ENCODE data around the gene SLAMF9. TPM values are rescaled to one million over a fixed set of nuclear protein-coding genes. Genes with fewer than 3 reads are reported as not detected.

SLAMF9 gene
- total RNA-seq, 2 donors from 2014 or later, result not detected

DNA sequence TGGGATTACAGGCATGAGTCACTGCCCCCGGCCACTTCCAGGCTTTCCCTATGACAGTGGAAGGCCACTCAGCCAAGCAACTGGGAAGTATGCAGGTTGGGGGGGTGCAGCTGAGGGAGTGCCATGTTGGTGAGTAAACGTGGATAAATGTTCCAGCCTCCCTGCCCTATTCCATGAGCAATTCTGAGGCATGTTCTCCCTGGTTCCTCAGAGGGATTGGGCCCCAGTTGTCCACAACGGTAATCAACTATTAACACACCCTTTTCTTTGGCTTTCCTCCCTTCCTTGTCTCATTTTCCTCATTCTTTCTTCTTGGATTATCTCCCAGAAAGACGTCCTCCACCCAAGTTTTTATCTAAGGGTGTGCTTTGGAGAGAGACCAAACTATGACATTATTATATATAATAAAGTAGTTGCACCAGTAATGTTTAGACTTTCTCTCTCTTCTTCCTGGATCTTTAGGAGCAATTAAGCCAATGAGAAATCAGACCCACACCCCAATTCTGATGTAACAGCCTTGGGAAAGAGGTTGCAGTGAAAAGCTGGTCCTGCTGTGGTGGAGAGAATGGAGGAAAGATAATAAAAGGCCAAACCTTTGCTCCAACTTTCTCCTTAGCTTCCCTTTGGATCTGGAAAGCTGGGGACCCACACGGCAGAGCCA, 6.8 kb upstream of the SLAMF9 start:
- peak; percentile 30 for DNase-seq (ENCODE audit: low spot score)

DNA sequence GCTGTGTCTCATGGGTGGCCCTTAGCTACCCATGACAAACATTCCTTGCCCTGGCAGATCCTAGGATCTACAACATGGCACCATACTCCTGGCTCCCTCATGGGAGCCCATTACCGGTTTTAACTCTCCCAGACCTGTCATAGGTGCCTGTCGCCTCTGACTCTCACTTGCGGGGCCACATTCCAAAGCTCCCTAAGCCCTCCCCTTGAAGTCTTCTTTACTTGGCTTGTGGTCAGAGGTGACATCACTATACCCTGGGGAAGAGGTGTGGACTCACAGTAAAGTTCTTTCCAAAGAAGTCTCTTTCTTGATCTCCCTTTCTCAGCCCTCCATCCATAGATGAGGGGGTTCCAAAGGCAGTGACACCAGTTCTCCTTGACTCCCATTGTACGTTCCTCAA, 5.4 kb upstream of the SLAMF9 start:
- 54% methylated on average over 4 of the region's 4 CpGs for WGBS
- H3K4me1 ChIP-seq (replicated peaks), result no peaks in the 10 kb centered on the region
- no peaks in the 10 kb centered on the region for H3K9me3 ChIP-seq
- H3K4me3 ChIP-seq, result no peak overlapping the region
- intact Hi-C loops (cut with DNase I), result no loop called here
- TF ChIP-seq POLR2AphosphoS5 (IDR thresholded peaks at IDR 0.05) (peak; percentile 4), POLR2A (IDR thresholded peaks at IDR 0.05) (no peak)
- TF ChIP-seq, protein P1, sequence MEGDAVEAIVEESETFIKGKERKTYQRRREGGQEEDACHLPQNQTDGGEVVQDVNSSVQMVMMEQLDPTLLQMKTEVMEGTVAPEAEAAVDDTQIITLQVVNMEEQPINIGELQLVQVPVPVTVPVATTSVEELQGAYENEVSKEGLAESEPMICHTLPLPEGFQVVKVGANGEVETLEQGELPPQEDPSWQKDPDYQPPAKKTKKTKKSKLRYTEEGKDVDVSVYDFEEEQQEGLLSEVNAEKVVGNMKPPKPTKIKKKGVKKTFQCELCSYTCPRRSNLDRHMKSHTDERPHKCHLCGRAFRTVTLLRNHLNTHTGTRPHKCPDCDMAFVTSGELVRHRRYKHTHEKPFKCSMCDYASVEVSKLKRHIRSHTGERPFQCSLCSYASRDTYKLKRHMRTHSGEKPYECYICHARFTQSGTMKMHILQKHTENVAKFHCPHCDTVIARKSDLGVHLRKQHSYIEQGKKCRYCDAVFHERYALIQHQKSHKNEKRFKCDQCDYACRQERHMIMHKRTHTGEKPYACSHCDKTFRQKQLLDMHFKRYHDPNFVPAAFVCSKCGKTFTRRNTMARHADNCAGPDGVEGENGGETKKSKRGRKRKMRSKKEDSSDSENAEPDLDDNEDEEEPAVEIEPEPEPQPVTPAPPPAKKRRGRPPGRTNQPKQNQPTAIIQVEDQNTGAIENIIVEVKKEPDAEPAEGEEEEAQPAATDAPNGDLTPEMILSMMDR (IDR thresholded peaks at IDR 0.05), result no peak
- DNase-seq (ENCODE audit: low spot score), result peak; percentile 40
- peak overlapping the region in 1 of 2 donors; percentile 24 for H3K27ac ChIP-seq
- H3K36me3 ChIP-seq, result no peaks in the 10 kb centered on the region
- H3K27me3 ChIP-seq (replicated peaks; ENCODE audit: insufficient read depth), result no peaks in the 10 kb centered on the region

More for the DNA sequence above, 6.8 kb upstream of the SLAMF9 start:
- H3K27me3 ChIP-seq (replicated peaks; ENCODE audit: insufficient read depth), result no peaks in the 10 kb centered on the region
- no peaks in the 10 kb centered on the region for H3K36me3 ChIP-seq
- TF ChIP-seq, protein P1 (IDR thresholded peaks at IDR 0.05), result no peak
- TF ChIP-seq POLR2AphosphoS5 (IDR thresholded peaks at IDR 0.05), result peak; percentile 56
- TF ChIP-seq POLR2A (IDR thresholded peaks at IDR 0.05), result peak; percentile 25
- intact Hi-C loops (cut with DNase I), result no loop called here
- H3K9me3 ChIP-seq, result no peaks in the 10 kb centered on the region
- WGBS, result 31% methylated on average over 5 of the region's 5 CpGs
- H3K27ac ChIP-seq, result peak overlapping the region; percentile 30 to 40
- H3K4me3 ChIP-seq, result no peak overlapping the region
- no peaks in the 10 kb centered on the region for H3K4me1 ChIP-seq (replicated peaks)

DNA sequence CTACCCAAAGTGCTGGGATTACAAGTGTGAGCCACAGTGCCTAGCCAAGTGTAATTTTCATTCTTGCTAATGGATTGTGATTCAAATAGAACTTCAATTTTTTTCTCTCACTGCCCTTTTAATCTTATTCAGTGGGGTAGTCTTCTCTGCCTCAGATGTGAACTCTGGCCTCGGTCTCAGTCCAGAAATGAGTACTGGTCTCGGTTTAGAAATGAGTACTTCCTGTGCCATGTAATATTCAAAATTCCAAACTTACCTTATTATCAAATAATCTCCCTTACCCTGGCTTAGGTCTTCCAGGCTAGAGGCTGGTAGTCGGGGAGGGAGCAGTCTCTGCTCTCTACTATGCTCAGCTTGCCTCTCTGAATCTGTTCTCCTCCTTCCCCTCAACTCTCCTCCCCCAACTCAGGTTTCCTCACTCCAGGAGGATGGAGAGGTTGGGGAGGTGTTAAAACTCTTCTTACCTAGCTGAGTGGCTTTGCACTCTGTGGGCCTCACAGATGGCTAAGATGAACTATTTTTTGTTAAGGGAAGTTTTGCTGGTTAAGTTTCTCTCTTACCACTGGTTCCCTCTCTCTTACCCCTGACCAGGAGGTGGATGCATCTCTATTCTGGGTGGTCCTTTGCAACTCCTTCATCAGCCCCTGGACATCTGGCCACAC, 4.8 kb upstream of the SLAMF9 start:
- TF ChIP-seq POLR2A (IDR thresholded peaks at IDR 0.05), result no peak
- TF ChIP-seq, protein P1 (IDR thresholded peaks at IDR 0.05), result no peak
- DNase-seq (ENCODE audit: low spot score), result no peak
- Histone ChIP-seq H3K9me3 (no peaks in the 10 kb centered on the region), H3K36me3 (no peaks in the 10 kb centered on the region), H3K4me1 (replicated peaks) (no peaks in the 10 kb centered on the region), H3K27me3 (replicated peaks; ENCODE audit: insufficient read depth) (no peaks in the 10 kb centered on the region), H3K4me3 (no peak overlapping the region), H3K27ac (peak overlapping the region in 1 of 2 donors; percentile 24)
- intact Hi-C loops (cut with DNase I), result no loop called here
- WGBS, result 48% methylated on average over 3 of the region's 3 CpGs

DNA sequence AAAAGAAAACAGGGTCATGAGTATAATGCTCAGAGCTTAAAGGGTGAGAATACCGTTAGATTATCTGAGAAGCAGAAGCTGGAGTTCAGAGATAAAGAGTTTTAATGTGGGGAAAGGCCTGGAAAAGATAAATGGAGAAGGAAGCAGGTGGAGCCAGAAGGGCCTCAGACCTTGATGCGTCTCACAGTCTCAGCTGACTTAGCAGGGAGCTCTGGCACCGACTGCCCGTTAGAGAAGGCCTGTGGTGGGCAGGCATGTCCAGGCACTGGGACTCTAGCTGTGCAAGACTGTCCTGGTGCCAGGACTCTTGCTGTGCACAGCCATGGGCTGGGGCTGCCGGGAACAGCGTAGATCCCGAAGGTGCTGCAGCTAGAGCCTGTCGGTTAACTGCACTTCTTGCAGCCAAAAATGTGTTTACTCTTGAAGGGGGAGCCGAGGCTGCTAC, 3.8 kb upstream of the SLAMF9 start:
- 23% methylated on average over 9 of the region's 9 CpGs for WGBS
- intact Hi-C loops (cut with DNase I), result no loop called here

More for the DNA sequence above, 3.8 kb upstream of the SLAMF9 start:
- Histone ChIP-seq H3K4me1 (replicated peaks) (no peaks in the 10 kb centered on the region), H3K27ac (peak overlapping the region in 1 of 2 donors; percentile 2), H3K4me3 (no peak overlapping the region), H3K9me3 (no peaks in the 10 kb centered on the region), H3K36me3 (no peaks in the 10 kb centered on the region), H3K27me3 (replicated peaks; ENCODE audit: insufficient read depth) (no peaks in the 10 kb centered on the region)
- DNase-seq (ENCODE audit: low spot score), result peak; percentile 88
- TF ChIP-seq, protein P1 (IDR thresholded peaks at IDR 0.05), result peak in 1 of 4 experiments; percentile 14
- peak; percentile 87 for TF ChIP-seq POLR2AphosphoS5 (IDR thresholded peaks at IDR 0.05)
- TF ChIP-seq POLR2A (IDR thresholded peaks at IDR 0.05), result no peak
